K562 (cell line): Measurements from ENCODE around the gene PRAME. TPM values are rescaled to one million over a fixed set of nuclear protein-coding genes. Genes with fewer than 3 reads are reported as not detected.

ENCODE experiments used
- ATF3 ChIP-seq, 2 experiments: fragments of 450-650 bp in 1 of 2; sonication (generic) in 1 of 2; formaldehyde crosslinking in 1 of 2; IDR thresholded peaks in 1 of 2; conservative IDR thresholded peaks in 1 of 2; 2 replicates each; pipeline versions ENCODE4 v1.6.1 to v1.8.1; 2016 to 2023; ENCODE audit warnings: mild to moderate bottlenecking in 2 of 2, moderate library complexity in 2 of 2, inconsistent platforms in 1 of 2, missing genetic modification reagents in 1 of 2
- ATF4 ChIP-seq: fragments of 450-650 bp; formaldehyde crosslinking; IDR thresholded peaks from 2 replicates; pipeline ENCODE4 v1.4.0; 2022; ENCODE audit warnings: mild to moderate bottlenecking, moderate library complexity
- BACH1 ChIP-seq: fragments of 200-800 bp; sonication (Bioruptor generic); IDR thresholded peaks from 2 replicates; pipeline ENCODE4 v1.6.1; 2016; ENCODE audit warnings: missing genetic modification characterization, missing compliant biosample characterization
- BHLHE40 ChIP-seq: IDR thresholded peaks from 2 replicates; pipeline ENCODE4 v1.6.1; 2011; ENCODE audit warnings: low read length, improper control_type of control experiment
- CGGBP1 ChIP-seq: fragments of 250-450 bp; sonication (Bioruptor Pico); IDR thresholded peaks from 2 replicates; pipeline ENCODE4 v1.9.0; 2021; ENCODE audit warnings: mild to moderate bottlenecking
- CHAMP1 ChIP-seq: fragments of 450-650 bp; IDR thresholded peaks from 2 replicates; pipeline ENCODE4 v1.6.1; 2016; ENCODE audit warnings: mild to moderate bottlenecking
- FOXA3 ChIP-seq, 2 experiments: fragments of 450-650 bp in 1 of 2; sonication (generic) in 1 of 2; formaldehyde crosslinking; IDR thresholded peaks in 1 of 2; conservative IDR thresholded peaks in 1 of 2; 2 replicates each; pipeline versions ENCODE4 v1.4.0 to v1.8.0; 2020 to 2022; ENCODE audit warnings: mild to moderate bottlenecking in 2 of 2, missing genetic modification reagents in 1 of 2
- KDM5B ChIP-seq: fragments of 200-600 bp; sonication (generic); IDR thresholded peaks from 2 replicates; pipeline ENCODE4 v1.6.1; 2012; ENCODE audit warnings: low read depth, mild to moderate bottlenecking, moderate library complexity, low read length, control low read depth, inconsistent platforms; ENCODE audit not compliant: insufficient replicate concordance
- RBM22 ChIP-seq: fragments of 200-400 bp; formaldehyde crosslinking; IDR thresholded peaks from 2 replicates; pipeline ENCODE4 v1.6.1; 2018; ENCODE audit warnings: low read length, low read depth; ENCODE audit not compliant: poor library complexity, severe bottlenecking
- RFX7 ChIP-seq: fragments of 250-450 bp; sonication (Bioruptor Pico); IDR thresholded peaks from 2 replicates; pipeline ENCODE4 v1.5.1; 2021; ENCODE audit warnings: mild to moderate bottlenecking
- RNF2 ChIP-seq: sonication (generic); IDR thresholded peaks from 2 replicates; pipeline ENCODE4 v1.6.1; 2016
- SETDB1 ChIP-seq: IDR thresholded peaks from one replicate; pipeline ENCODE4 v1.6.1; 2012; ENCODE audit warnings: low read length, control low read depth, inconsistent platforms
- SREBF2 ChIP-seq: sonication (generic); formaldehyde crosslinking; IDR thresholded peaks from 2 replicates; pipeline ENCODE4 v1.4.0; 2020; ENCODE audit warnings: mild to moderate bottlenecking, missing genetic modification reagents
- TCF7L2 ChIP-seq: fragments of 150-350 bp; IDR thresholded peaks from 2 replicates; pipeline ENCODE4 v1.6.1; 2016; ENCODE audit warnings: low read depth, mild to moderate bottlenecking, low read length, moderate library complexity
- TEAD1 ChIP-seq, 2 experiments: fragments of 450-650 bp in 1 of 2; sonication (generic) in 1 of 2; formaldehyde crosslinking; IDR thresholded peaks; 2 replicates each; pipeline versions ENCODE4 v1.4.0 to v1.8.0; 2020 to 2022; ENCODE audit warnings: mild to moderate bottlenecking in 2 of 2, missing genetic modification reagents in 1 of 2
- YBX1 ChIP-seq: fragments of 450-650 bp; IDR thresholded peaks from 2 replicates; pipeline ENCODE4 v1.7.1; 2016; ENCODE audit warnings: mild to moderate bottlenecking
- ZBTB7A ChIP-seq: IDR thresholded peaks from 2 replicates; pipeline ENCODE4 v1.6.1; 2011; ENCODE audit warnings: low read depth, mild to moderate bottlenecking, low read length, moderate library complexity, borderline replicate concordance; ENCODE audit not compliant: control insufficient read depth
- ZNF655 ChIP-seq: fragments of 250-450 bp; sonication (Bioruptor Pico); IDR thresholded peaks from 2 replicates; pipeline ENCODE4 v1.5.0; 2021
- ZNF778 ChIP-seq: fragments of 450-650 bp; formaldehyde crosslinking; IDR thresholded peaks from 2 replicates; pipeline ENCODE4 v1.4.0; 2020; ENCODE audit warnings: mild to moderate bottlenecking, moderate library complexity
- polyA plus RNA-seq, 8 experiments: library from polyadenylated mRNA; depleted of rRNA in 4 of 8; stranded (reverse) in 5 of 8; unstranded in 3 of 8; fragments of >200 nt; fragmentation: Nextera tagmentation in 2 of 8; fragmentation: Illumina TruSeq in 1 of 8; extraction: Ambion mirVana in 2 of 8; extraction: Trizol in 1 of 8; gene quantifications; 2 replicates each; pipeline versions ENCODE4 v1.2.1 to v1.2.3, GENCODE V29; 2011 to 2014; ENCODE audit warnings: inconsistent platforms in 1 of 8, missing spikeins in 1 of 8
- total RNA-seq, 7 experiments: library from RNA; depleted of rRNA in 6 of 7; stranded (reverse); fragments of >200 nt in 6 of 7; fragmentation: Illumina TruSeq in 2 of 7; extraction: Trizol in 2 of 7; gene quantifications; 2 replicates each; pipeline versions ENCODE4 v1.2.1 to v1.2.3, GENCODE V29; 2011 to 2021; ENCODE audit warnings: low replicate concordance in 1 of 7

The PRAME gene
- total and polyA plus RNA-seq, 9 of the 15 experiments (the other 6 are each of a cell fraction or from before 2014, with no cell fraction given) = 662 to 2,141 (median 1,142) TPM

- no peak for TF ChIP-seq BACH1 (tag)
- no peak for TF ChIP-seq ZNF778 (CRISPR knock-in tag)
- no peak for TF ChIP-seq RNF2
- TF ChIP-seq KDM5B = no peak
- TF ChIP-seq ATF3 (IDR thresholded peaks at IDR 0.05) = no peak
- TF ChIP-seq ATF3 (CRISPR knock-in tag; conservative IDR thresholded peaks at IDR 0.05) = no peak
- no peak for TF ChIP-seq CHAMP1
- no peak for TF ChIP-seq ZNF655 (CRISPR knock-in tag)
- TF ChIP-seq TEAD1 (CRISPR knock-in tag; IDR thresholded peaks at IDR 0.05) = peak in 1 of 2 experiments; percentile 23; a peak in 1 of 4 replicates
- TF ChIP-seq FOXA3 (CRISPR knock-in tag; conservative IDR thresholded peaks at IDR 0.05 in 1 of 2, IDR thresholded peaks at IDR 0.05 in 1 of 2) = no peak
- no peak for TF ChIP-seq RFX7
- TF ChIP-seq RBM22 = no peak
- TF ChIP-seq ATF4 (CRISPR knock-in tag) = no peak
- no peak for TF ChIP-seq SETDB1
- no peak for TF ChIP-seq ZBTB7A
- TF ChIP-seq CGGBP1 (CRISPR knock-in tag) = no peak
- no peak for TF ChIP-seq TCF7L2
- no peak for TF ChIP-seq SREBF2
- TF ChIP-seq BHLHE40 = peak; percentile 69
- TF ChIP-seq YBX1 = no peak
Observed at GRCh38 chr22:22578702-22579424, 19.8 kb upstream of the PRAME start (continued).
